GM23338 (cell line): ENCODE measurements around the gene CCL14. TPM values are rescaled to one million over a fixed set of nuclear protein-coding genes. Genes with fewer than 3 reads are reported as not detected.
A peak's percentile ranks its signal among the peaks of the same experiment; 100 is the strongest.

Experiments
- ATAC-seq: fragments of 200-7000 bp; cut with Tn5 transposase; 3 replicates; pipeline ENCODE4 v1.9.1; 2020
- DNase-seq: peaks from one replicate; pipeline ENCODE4 v3.0.0-alpha.2; 2015; ENCODE audit warnings: low spot score
- H2AFZ ChIP-seq: fragments of 200-600 bp; sonication (generic); 2 replicates; pipeline ENCODE4 v1.8.0; 2016; ENCODE audit warnings: antibody characterized with exemption, mild to moderate bottlenecking, moderate library complexity
- H3F3A ChIP-seq: fragments of 200-600 bp; sonication (generic); replicated peaks from 2 replicates; pipeline ENCODE4 v1.8.0; 2017; ENCODE audit warnings: antibody characterized with exemption, mixed run types, low read depth
- H3K27ac ChIP-seq: fragments of 200-600 bp; sonication (generic); 2 replicates; pipeline ENCODE4 v1.6.1; 2016; ENCODE audit warnings: low read depth
- H3K27me3 ChIP-seq: fragments of 200-600 bp; sonication (generic); 2 replicates; pipeline ENCODE4 v1.8.0; 2016; ENCODE audit warnings: mild to moderate bottlenecking, mixed run types, moderate library complexity; ENCODE audit not compliant: insufficient read depth
- H3K36me3 ChIP-seq: fragments of 200-600 bp; sonication (generic); 2 replicates; pipeline ENCODE4 v1.8.0; 2016; ENCODE audit warnings: mild to moderate bottlenecking; ENCODE audit not compliant: insufficient read depth
- H3K4me1 ChIP-seq: fragments of 200-600 bp; sonication (generic); 2 replicates; pipeline ENCODE4 v1.8.0; 2016; ENCODE audit warnings: mild to moderate bottlenecking, moderate library complexity; ENCODE audit not compliant: insufficient read depth
- H3K4me2 ChIP-seq: fragments of 200-600 bp; sonication (generic); 2 replicates; pipeline ENCODE4 v1.7.1; 2017; ENCODE audit warnings: mixed run types
- H3K4me3 ChIP-seq: fragments of 200-600 bp; sonication (generic); 2 replicates; pipeline ENCODE4 v1.6.1; 2016; ENCODE audit warnings: mixed run types
- H3K79me2 ChIP-seq: fragments of 200-600 bp; sonication (generic); replicated peaks from 2 replicates; pipeline ENCODE4 v1.8.0; 2017; ENCODE audit warnings: mild to moderate bottlenecking; ENCODE audit not compliant: insufficient read depth
- H3K9me2 ChIP-seq: fragments of 200-600 bp; sonication (generic); 2 replicates; pipeline ENCODE4 v1.8.0; 2017; ENCODE audit not compliant: insufficient read depth
- H4K20me1 ChIP-seq: fragments of 200-600 bp; sonication (generic); replicated peaks from 2 replicates; pipeline ENCODE4 v1.8.0; 2017; ENCODE audit warnings: mild to moderate bottlenecking; ENCODE audit not compliant: insufficient read depth
- H3K27ac Mint-ChIP-seq: 2 replicates; pipeline ENCODE4 v1.8.0; 2020; ENCODE audit warnings: inconsistent platforms, mild to moderate bottlenecking, moderate library complexity, mixed read lengths
- H3K27me3 Mint-ChIP-seq: 3 replicates; pipeline ENCODE4 v1.8.0; 2022; ENCODE audit warnings: low read depth, mild to moderate bottlenecking, moderate library complexity, mixed read lengths, inconsistent platforms; ENCODE audit not compliant: insufficient read depth, poor library complexity
- H3K36me3 Mint-ChIP-seq: 3 replicates; pipeline ENCODE4 v1.8.0; 2021; ENCODE audit warnings: low read depth, mild to moderate bottlenecking, inconsistent platforms, moderate library complexity, mixed read lengths
- H3K4me1 Mint-ChIP-seq: 3 replicates; pipeline ENCODE4 v1.8.0; 2020; ENCODE audit warnings: mild to moderate bottlenecking, inconsistent platforms, mixed read lengths
- H3K4me3 Mint-ChIP-seq: 3 replicates; pipeline ENCODE4 v1.8.0; 2021; ENCODE audit warnings: moderate library complexity, mild to moderate bottlenecking, inconsistent platforms, mixed read lengths
- H3K9me3 Mint-ChIP-seq: 3 replicates; pipeline ENCODE4 v1.8.0; 2020; ENCODE audit warnings: moderate library complexity, mild to moderate bottlenecking, inconsistent platforms, mixed read lengths
- CREB1 ChIP-seq: fragments of 250-450 bp; sonication (Bioruptor Pico); IDR thresholded peaks from 2 replicates; pipeline ENCODE4 v1.5.0; 2020; ENCODE audit warnings: low read depth, mild to moderate bottlenecking, moderate library complexity
- CTCF ChIP-seq, 2 experiments: fragments of 200-600 bp in 1 of 2; sonication (generic) in 1 of 2; conservative IDR thresholded peaks; 2 replicates each; pipeline versions ENCODE4 v1.5.1 to v1.6.1; 2016 to 2017; ENCODE audit warnings: antibody characterized with exemption in 2 of 2, low read depth in 2 of 2, mild to moderate bottlenecking in 2 of 2, moderate library complexity in 1 of 2
- EZH2 ChIP-seq: fragments of 200-600 bp; sonication (generic); IDR thresholded peaks from one replicate; pipeline ENCODE4 v1.8.0; 2017; ENCODE audit warnings: antibody characterized with exemption, mild to moderate bottlenecking, low read depth; ENCODE audit not compliant: unreplicated experiment
- EZH2phosphoT487 ChIP-seq: fragments of 200-600 bp; sonication (generic); IDR thresholded peaks from one replicate; pipeline ENCODE4 v1.8.1; 2018; ENCODE audit warnings: antibody characterized with exemption; ENCODE audit not compliant: unreplicated experiment
- JUNB ChIP-seq: IDR thresholded peaks from one replicate; pipeline ENCODE4 v1.6.1; 2016; ENCODE audit warnings: antibody characterized with exemption; ENCODE audit not compliant: unreplicated experiment
- NANOG ChIP-seq: IDR thresholded peaks from 2 replicates; pipeline ENCODE4 v1.6.1; 2016; ENCODE audit warnings: antibody characterized with exemption, borderline replicate concordance
- POLR2AphosphoS5 ChIP-seq: IDR thresholded peaks from 2 replicates; pipeline ENCODE4 v1.6.1; 2016; ENCODE audit warnings: antibody characterized with exemption, low read depth
- STAT1 ChIP-seq: IDR thresholded peaks from one replicate; pipeline ENCODE4 v1.6.1; 2016; ENCODE audit warnings: antibody characterized with exemption; ENCODE audit not compliant: unreplicated experiment
- ZNF114 ChIP-seq: fragments of 250-450 bp; sonication (Bioruptor Pico); IDR thresholded peaks from 2 replicates; pipeline ENCODE4 v1.5.0; 2020; ENCODE audit warnings: mild to moderate bottlenecking, moderate library complexity
- ZNF331 ChIP-seq: fragments of 250-450 bp; sonication (Bioruptor Pico); IDR thresholded peaks from 2 replicates; pipeline ENCODE4 v1.5.0; 2020; ENCODE audit warnings: low read depth, mild to moderate bottlenecking, moderate library complexity
- ZNF462 ChIP-seq: fragments of 250-450 bp; sonication (Bioruptor Pico); IDR thresholded peaks from 2 replicates; pipeline ENCODE4 v1.5.0; 2020; ENCODE audit warnings: mild to moderate bottlenecking, moderate library complexity
- polyA plus RNA-seq: library from polyadenylated mRNA; unstranded; fragments of >200 nt; fragmentation: Nextera tagmentation; extraction: Ambion mirVana; gene quantifications from 2 replicates; pipeline ENCODE4 v1.2.1, GENCODE V29; 2016
- total RNA-seq: library from RNA; depleted of rRNA; stranded (reverse); fragments of >200 nt; shearing (Covaris generic); gene quantifications from 2 replicates; pipeline ENCODE4 v1.2.3, GENCODE V29; 2014
- TF ChIP-seq, protein P1 (sequence below): IDR thresholded peaks from one replicate; pipeline ENCODE4 v1.6.1; 2018; ENCODE audit warnings: antibody characterized with exemption; ENCODE audit not compliant: unreplicated experiment
- TF ChIP-seq, protein P2 (sequence below): IDR thresholded peaks from 2 replicates; pipeline ENCODE4 v1.6.1; 2016; ENCODE audit warnings: antibody characterized with exemption

The CCL14 gene
- total and polyA plus RNA-seq, 2 experiments from 2014 or later, result not detected

DNA sequence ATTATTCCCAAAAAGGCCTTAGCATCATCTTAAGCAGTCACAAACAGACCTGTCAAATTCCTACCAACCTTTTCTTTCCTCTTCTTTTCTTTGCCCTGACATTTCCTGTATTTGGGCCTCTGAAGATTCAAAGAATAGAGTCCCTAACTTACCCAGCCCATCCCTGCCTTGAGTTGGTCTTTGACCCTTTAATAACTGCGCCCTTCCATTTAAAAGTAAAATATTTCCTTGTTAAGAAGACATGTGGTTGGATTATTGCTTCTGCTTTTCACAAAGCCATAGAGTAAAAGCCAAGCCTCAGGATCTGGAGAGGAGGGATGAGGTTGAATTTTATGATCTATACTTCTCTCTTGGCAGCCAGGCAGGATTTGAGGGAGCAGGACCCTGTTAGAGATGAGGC lies 44.4 kb upstream of the CCL14 start:
- no peaks in the 10 kb centered on the region for H3K79me2 ChIP-seq
- Mint-ChIP-seq H3K9me3 (no peaks in the 10 kb centered on the region), H3K27me3 (peaks cover 4% of the 10 kb centered on the region), H3K27ac (no peak overlapping the region; the same call in 1 of the 2 replicates), H3K4me1 (peaks cover 6% of the 10 kb centered on the region), H3K4me3 (no peak overlapping the region), H3K36me3 (no peaks in the 10 kb centered on the region)
- no peaks in the 10 kb centered on the region for H4K20me1 ChIP-seq
- H2AFZ ChIP-seq, result peak overlapping the region; percentile 67
- no peak overlapping the region for H3K27ac ChIP-seq
- no peaks in the 10 kb centered on the region for H3K36me3 ChIP-seq
- H3K9me2 ChIP-seq, result peaks cover 9% of the 10 kb centered on the region
- TF ChIP-seq CREB1 (no peak), POLR2AphosphoS5 (no peak), ZNF114 (CRISPR knock-in tag) (no peak), ZNF331 (no peak), ZNF462 (no peak), EZH2phosphoT487 (no peak), JUNB (no peak), STAT1 (no peak), EZH2 (no peak), CTCF (conservative IDR thresholded peaks at IDR 0.05; ENCODE audit: low read depth in 2 of 2) (no peak), NANOG (no peak)
- TF ChIP-seq, protein P1, sequence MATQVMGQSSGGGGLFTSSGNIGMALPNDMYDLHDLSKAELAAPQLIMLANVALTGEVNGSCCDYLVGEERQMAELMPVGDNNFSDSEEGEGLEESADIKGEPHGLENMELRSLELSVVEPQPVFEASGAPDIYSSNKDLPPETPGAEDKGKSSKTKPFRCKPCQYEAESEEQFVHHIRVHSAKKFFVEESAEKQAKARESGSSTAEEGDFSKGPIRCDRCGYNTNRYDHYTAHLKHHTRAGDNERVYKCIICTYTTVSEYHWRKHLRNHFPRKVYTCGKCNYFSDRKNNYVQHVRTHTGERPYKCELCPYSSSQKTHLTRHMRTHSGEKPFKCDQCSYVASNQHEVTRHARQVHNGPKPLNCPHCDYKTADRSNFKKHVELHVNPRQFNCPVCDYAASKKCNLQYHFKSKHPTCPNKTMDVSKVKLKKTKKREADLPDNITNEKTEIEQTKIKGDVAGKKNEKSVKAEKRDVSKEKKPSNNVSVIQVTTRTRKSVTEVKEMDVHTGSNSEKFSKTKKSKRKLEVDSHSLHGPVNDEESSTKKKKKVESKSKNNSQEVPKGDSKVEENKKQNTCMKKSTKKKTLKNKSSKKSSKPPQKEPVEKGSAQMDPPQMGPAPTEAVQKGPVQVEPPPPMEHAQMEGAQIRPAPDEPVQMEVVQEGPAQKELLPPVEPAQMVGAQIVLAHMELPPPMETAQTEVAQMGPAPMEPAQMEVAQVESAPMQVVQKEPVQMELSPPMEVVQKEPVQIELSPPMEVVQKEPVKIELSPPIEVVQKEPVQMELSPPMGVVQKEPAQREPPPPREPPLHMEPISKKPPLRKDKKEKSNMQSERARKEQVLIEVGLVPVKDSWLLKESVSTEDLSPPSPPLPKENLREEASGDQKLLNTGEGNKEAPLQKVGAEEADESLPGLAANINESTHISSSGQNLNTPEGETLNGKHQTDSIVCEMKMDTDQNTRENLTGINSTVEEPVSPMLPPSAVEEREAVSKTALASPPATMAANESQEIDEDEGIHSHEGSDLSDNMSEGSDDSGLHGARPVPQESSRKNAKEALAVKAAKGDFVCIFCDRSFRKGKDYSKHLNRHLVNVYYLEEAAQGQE, result no peak
- TF ChIP-seq, protein P2, sequence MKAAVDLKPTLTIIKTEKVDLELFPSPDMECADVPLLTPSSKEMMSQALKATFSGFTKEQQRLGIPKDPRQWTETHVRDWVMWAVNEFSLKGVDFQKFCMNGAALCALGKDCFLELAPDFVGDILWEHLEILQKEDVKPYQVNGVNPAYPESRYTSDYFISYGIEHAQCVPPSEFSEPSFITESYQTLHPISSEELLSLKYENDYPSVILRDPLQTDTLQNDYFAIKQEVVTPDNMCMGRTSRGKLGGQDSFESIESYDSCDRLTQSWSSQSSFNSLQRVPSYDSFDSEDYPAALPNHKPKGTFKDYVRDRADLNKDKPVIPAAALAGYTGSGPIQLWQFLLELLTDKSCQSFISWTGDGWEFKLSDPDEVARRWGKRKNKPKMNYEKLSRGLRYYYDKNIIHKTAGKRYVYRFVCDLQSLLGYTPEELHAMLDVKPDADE, result no peak
- DNase-seq (no peak), ATAC-seq (no peak)
- no peaks in the 10 kb centered on the region for H3F3A ChIP-seq
- H3K4me1 ChIP-seq, result peaks cover 9% of the 10 kb centered on the region; the same call in 1 of the 2 replicates
- no peaks in the 10 kb centered on the region for H3K27me3 ChIP-seq
- H3K4me2 ChIP-seq, result no peak overlapping the region
- H3K4me3 ChIP-seq, result no peak overlapping the region
